ENCODE measurements around the gene CUX1.

DNA sequence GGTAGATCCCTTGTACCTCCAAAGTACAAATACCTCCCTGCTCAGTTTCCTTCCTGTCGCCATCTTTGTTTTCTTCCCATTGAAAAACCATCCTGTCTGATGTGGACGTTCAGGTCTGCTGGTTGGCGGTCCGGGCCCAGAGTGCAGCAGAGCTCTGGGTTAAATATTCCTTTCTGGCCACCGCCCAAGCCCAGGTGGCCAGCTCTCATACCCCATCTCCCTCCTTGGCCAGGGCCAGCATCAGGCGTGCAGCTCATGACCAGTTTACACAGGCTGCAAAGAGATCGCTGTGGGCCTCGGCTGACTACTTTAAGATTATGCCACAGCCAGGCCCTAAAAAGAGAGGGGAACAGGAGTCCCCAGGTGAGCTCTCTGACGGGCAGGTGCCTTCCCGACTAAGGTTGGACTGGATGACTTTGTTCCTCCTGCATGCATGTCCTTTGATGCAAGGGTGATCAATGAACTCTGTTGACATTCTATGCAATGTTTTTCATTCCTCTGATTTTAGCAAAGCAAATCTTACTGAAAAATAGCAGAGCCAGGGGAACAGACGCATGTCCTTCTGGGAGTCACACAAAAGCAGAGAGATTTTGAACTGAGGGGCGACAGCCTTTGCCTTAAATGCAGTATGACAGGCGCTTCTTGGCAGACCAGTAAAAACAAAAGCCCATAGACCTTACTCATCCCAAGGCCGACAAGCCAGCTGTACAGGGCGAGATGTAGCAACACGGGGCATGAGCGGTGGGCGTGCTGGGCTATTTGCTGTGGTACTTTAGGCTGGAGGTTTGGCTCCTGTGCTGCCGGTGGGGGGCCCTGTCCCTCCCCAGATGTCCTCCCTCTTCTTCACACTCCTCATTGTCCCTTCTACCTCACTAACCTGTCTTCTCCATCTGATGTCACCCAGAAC, 435.9 kb downstream of the CUX1 start:
- no peak for TF ChIP-seq POLR2A (IDR thresholded peaks at IDR 0.05; ENCODE audit: low read depth, low read length)
- TF ChIP-seq KDM1A (IDR thresholded peaks at IDR 0.05; ENCODE audit: borderline replicate concordance), result no peak
